AG09319 (cell line): Measurements from ENCODE around the gene CAPN11.
A peak's percentile ranks its signal among the peaks of the same experiment; 100 is the strongest.

Source experiments
- DNase-seq: peaks from one replicate; pipeline ENCODE4 v3.0.0-alpha.2; 2010; ENCODE audit warnings: low read depth; ENCODE audit errors: extremely low read depth
- CTCF ChIP-seq: IDR thresholded peaks from 2 replicates; pipeline ENCODE4 v1.5.1; 2011; ENCODE audit warnings: low read depth, mild to moderate bottlenecking, inconsistent platforms, low read length, moderate library complexity

CAPN11 gene

GRCh38 chr6:44133003-44133931 is 25.4 kb upstream of the CAPN11 start:
- peak; percentile 2; the same call in 1 of the 2 replicates for TF ChIP-seq CTCF
- DNase-seq: no peak

GRCh38 chr6:44133981-44134711 is 24.5 kb upstream of the CAPN11 start:
- no peak for DNase-seq
- TF ChIP-seq CTCF: no peak

- TF ChIP-seq CTCF: no peak
- DNase-seq: no peak
These were observed 23.4 kb upstream of the CAPN11 start for GRCh38 chr6:44135173-44135758.

GRCh38 chr6:44135875-44136274 is 22.7 kb upstream of the CAPN11 start:
- TF ChIP-seq CTCF: no peak

GRCh38 chr6:44138717-44139350 is 19.8 kb upstream of the CAPN11 start:
- no peak for TF ChIP-seq CTCF
- DNase-seq: no peak

More at GRCh38 chr6:44135875-44136274, 22.7 kb upstream of the CAPN11 start:
- DNase-seq: no peak

GRCh38 chr6:44139351-44139743 is 19.3 kb upstream of the CAPN11 start:
- DNase-seq: no peak
- no peak for TF ChIP-seq CTCF
